C1 segment of cervical spinal cord (tissue), 14 donors: Measurements from ENCODE around the gene GLIPR2.
"Not testable (repeated sequence)": the region's sequence is repeated elsewhere in the genome, so short reads cannot be mapped to it uniquely, and the experiment has no call there.

ENCODE experiments used
- DNase-seq, 14 donors: peaks; one replicate each; lab custom pipeline; 2025; lab: John Stamatoyannopoulos, UW

Gene GLIPR2

GRCh38 chr9:36144309-36145232 lies 8.0 kb downstream of the GLIPR2 start:
- no peak for DNase-seq

DNA sequence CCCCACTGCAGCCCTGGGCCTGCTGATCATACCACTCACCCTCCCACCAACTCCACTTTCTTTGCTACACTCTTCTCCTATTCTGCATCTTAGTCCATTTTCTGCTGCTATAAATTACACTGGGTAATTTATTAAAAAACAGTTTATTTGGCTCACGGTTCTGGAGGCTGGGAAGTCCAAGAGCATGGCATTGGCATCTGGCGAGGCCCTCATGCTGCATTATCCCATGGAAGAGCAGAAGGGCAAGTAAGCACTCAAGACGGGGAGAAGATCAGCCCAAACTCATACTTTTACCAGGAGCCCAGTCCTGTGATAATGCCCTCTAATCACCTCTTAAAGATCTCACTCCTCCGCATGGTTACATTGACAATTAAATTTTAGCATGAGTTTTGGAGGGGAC lies 9.4 kb downstream of the GLIPR2 start:
- no peak for DNase-seq

DNA sequence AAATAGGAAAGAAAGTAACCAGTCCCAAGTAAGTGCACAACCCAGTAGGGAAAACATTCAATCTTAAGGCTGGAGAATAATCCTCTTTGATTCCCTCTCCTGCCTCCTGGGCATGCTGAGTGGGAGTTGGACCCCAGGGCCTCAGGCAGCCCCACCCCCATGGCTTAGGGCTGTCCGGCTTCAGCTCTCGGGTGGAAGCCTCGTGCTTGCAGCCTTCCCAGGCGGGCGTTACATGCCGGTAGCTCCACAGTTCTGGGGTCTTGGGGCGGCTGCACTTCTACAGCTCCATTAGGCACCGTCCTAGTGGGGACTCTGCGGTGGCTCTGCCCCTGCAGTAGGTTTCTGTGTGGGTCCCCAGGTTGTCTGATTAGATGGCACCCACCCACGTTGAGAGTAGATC lies 10.1 kb downstream of the GLIPR2 start:
- no peak for DNase-seq

- DNase-seq, result no peak
Observed at GRCh38 chr9:36147441-36148175, 11.1 kb downstream of the GLIPR2 start.

DNA sequence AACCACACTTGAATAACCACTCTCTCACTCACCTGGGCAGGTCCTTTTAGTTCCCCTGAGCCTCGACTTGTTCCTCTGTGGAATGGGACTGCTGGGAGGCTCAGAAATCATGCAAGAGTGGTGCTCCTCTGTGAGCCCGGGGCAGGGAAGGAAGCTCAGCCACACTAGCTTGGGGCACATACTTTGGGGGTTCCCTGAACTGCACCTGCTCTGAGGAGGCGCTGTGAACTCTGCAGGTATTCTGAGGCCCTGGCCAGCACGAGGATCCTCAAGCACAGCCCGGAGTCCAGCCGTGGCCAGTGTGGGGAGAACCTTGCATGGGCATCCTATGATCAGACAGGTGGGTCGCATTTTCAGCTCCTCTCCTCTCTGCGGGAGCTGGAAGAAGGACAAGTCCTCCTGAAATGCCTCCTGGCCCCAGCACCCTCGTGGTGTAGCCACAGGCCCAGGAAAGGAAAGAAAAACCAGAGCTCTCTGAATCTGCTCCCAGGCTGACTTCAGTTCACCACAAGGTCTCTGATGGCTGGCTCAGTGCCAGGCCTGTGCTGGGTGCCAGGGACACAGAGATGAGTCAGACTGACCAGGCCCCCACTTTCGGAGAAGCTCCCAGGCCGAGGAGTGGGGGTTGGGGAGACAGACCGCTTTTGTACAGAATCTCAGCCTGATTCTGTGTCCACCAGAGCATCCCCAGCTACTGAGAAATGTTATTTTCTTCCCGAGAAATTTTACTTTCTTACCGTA lies 11.9 kb downstream of the GLIPR2 start:
- DNase-seq, result peak; percentile 46 to 99 (median 90)

GRCh38 chr9:36149197-36149596 lies 12.7 kb downstream of the GLIPR2 start:
- peak in 4 of 14 donors; percentile 32 to 71 (median 34) for DNase-seq

GRCh38 chr9:36150574-36151315 lies 14.2 kb downstream of the GLIPR2 start:
- DNase-seq, result no peak

- peak in 6 of 14 donors; percentile 17 to 55 (median 22) for DNase-seq
Observed at GRCh38 chr9:36151316-36152210, 15.0 kb downstream of the GLIPR2 start.

DNA sequence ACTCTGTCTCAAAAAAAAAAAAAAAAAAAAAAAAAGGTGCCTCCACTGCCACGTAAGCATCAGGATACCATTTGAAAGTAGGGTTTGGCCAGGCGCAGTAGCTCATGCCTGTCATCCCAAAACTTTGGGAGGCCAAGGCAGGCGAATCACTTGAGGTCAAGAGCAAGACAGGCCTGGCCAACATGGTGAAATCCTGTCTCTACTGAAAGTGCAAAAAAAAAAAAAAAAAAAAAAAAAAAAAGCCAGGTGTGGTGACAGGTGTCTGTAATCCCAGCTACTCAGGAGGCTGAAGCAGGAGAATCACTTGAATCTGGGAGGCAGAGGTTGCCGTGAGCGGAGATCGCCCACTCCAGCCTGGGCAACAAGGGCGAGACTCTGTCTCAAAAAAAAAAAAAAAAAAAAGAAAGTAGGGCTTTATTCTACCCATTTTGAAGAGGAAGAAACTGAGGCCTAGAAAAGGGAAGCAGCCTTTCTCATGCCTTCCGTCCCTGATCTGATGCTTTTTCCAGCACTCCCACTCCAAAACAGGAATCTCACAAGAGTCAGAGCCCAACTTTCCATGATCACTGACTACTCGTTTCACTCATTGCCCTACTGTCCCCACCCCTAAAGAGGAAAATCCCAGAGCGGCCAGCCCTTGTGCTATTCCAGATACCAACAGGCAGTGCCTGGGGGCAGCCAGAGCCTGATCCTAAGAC lies 16.4 kb downstream of the GLIPR2 start:
- no peak for DNase-seq

DNA sequence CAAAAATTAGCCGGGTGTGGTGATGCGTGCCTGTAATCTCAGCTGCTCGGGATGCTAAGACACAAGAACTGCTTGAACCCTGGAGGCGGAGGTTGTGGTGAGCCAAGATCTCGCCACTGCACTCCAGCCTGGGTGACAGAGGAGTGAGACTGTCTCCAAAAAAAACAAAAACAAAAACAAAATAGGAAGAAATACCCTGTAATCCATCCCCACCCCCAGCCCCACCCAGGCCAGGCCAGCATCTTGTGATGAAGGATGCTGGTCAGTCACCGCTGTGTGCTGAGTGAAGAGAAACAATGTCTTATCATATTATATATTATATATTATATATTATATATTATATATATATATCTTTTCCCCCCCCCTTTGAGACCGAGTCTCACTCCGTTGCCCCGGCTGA lies 17.2 kb downstream of the GLIPR2 start:
- no peak for DNase-seq

DNA sequence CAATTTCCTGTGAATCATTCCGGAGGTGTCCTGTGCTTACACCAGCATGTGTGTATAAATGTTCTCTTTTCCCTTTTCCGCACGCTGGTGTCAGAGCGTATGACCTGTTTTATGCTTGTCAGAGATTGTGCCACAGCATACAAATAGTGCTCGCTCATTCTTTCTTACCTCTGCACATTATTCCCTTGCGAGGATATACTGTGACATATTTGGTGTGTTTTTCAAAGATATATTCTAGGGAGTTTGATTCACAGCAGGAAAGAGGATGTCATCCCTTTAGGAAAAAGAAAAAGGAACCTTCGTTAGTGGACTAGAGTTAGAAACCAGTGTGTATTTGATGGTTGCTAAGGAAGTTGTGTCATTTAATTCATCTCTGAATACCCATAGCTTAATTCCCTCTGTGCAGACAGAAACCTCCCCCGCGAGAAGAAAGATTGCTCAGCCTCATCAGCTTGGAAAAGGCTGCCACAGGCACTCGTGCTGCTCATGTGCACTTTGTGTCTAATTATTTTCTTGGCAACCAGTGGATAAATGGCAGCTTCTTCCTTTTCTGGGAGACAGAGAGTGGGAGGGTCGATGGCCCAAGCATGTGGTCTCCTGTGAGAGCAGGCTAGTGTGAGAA lies 17.9 kb downstream of the GLIPR2 start:
- peak in 9 of 14 donors; percentile 15 to 46 (median 34) for DNase-seq

GRCh38 chr9:36156116-36156515 lies 19.6 kb downstream of the GLIPR2 start:
- no peak for DNase-seq

- DNase-seq, result no peak
Observed at GRCh38 chr9:36158122-36158521, 21.6 kb downstream of the GLIPR2 start.

DNA sequence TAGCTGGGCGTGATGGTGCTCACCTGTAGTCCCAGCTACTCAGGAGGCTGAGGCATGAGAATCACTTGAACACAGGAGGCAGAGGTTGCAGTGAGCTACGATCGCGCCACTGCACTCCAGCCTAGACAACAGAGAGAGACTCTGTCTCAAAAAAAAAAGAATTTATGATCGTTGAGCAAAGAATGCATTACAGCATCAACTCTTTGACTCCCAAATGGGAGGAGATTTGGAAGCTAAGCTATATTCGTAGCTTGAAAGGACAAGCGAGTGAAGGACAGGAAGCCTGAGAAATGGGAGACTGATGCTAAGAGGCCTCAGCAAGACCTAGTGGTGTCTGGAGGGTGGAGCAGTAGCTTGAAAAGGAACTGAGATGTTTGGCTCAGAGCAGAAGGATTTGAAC lies 22.4 kb downstream of the GLIPR2 start:
- DNase-seq, result no peak

- not testable (repeated sequence) for DNase-seq
Observed at GRCh38 chr9:36159509-36159908, 23.0 kb downstream of the GLIPR2 start.

GRCh38 chr9:36160126-36160525 lies 23.6 kb downstream of the GLIPR2 start:
- DNase-seq, result not testable (repeated sequence)

DNA sequence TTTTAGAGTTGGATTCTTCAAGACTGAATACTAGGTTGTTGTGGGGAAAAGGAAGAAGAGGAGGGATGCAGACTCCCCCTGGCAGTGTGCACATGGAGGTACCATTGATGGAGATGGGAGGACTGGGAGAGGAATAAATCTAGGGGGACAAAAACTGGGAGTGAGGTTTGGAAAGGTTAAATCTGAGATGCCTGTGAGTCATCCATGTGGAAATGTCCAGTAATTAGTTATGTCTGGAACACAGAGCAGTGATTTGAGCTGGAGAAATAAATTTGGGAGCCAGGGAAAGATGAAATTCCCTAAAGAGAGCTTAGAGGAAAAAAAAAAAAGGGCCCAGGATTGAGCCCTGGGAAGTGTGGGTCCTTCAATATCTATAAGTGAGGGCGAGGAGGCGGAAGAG lies 24.7 kb downstream of the GLIPR2 start:
- DNase-seq, result no peak

DNA sequence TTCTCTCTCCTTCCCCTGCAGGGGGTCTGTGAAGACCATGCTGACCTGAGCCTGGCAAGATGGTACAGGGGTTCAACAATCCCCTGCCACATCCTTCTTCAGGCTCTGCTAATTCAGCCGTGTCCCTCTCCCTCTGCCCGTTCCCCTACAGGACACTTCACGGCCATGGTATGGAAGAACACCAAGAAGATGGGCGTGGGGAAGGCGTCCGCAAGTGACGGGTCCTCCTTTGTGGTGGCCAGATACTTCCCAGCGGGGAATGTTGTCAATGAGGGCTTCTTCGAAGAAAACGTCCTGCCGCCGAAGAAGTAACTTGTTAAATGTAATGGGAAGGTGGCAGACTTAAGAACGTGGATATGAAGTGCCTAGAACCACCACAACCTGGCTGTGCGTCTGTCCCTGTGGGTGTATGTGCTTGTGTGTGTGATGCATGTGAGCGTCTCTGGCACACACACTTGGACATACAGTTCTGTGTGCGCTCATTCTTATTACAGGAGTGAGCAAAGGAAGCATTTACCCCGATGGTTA lies 25.7 kb downstream of the GLIPR2 start:
- DNase-seq, result no peak
